Keratinocyte (primary cell): ENCODE results near the gene LTB4R2. TPM values are rescaled to one million over a fixed set of nuclear protein-coding genes. Genes with fewer than 3 reads are reported as not detected.

ENCODE experiments used
- DNase-seq: peaks from one replicate; pipeline ENCODE4 v3.0.0-alpha.2; 2011; ENCODE audit warnings: low read depth, missing footprints, low spot score
- FAIRE-seq: peaks from 2 replicates; lab custom pipeline; 2011; peaks lifted over from hg19 to GRCh38; lab: Jason Lieb, UNC
- H2AFZ ChIP-seq: 2 replicates; pipeline ENCODE4 v1.6.0; 2012; ENCODE audit warnings: low read length, control low read depth, inconsistent platforms; ENCODE audit not compliant: control insufficient read depth
- H3K27ac ChIP-seq: 2 replicates; pipeline ENCODE4 v1.5.1; 2011; ENCODE audit warnings: low read length; ENCODE audit not compliant: control insufficient read depth, insufficient read depth
- H3K27me3 ChIP-seq: 3 replicates; pipeline ENCODE4 v1.6.0; 2011; ENCODE audit warnings: low read length; ENCODE audit not compliant: control insufficient read depth, insufficient read depth; ENCODE audit errors: extremely low read depth
- H3K36me3 ChIP-seq, 2 experiments: 2 replicates in 1 of 2; 3 replicates in 1 of 2; pipeline ENCODE4 v1.5.1; 2011; ENCODE audit warnings: low read length in 2 of 2, mild to moderate bottlenecking in 1 of 2; ENCODE audit not compliant: control insufficient read depth in 2 of 2, insufficient read depth in 2 of 2; ENCODE audit errors: extremely low read depth in 1 of 2
- H3K4me1 ChIP-seq: 3 replicates; pipeline ENCODE4 v1.5.1; 2011; ENCODE audit warnings: low read length; ENCODE audit not compliant: control insufficient read depth, insufficient read depth; ENCODE audit errors: extremely low read depth
- H3K4me2 ChIP-seq: 3 replicates; pipeline ENCODE4 v1.6.0; 2011; ENCODE audit warnings: low read depth, low read length; ENCODE audit not compliant: control insufficient read depth, insufficient read depth; ENCODE audit errors: extremely low read depth
- H3K4me3 ChIP-seq, 3 experiments: fragments of 200-600 bp in 1 of 3; sonication (generic) in 1 of 3; 2 replicates in 2 of 3; 3 replicates in 1 of 3; pipeline ENCODE4 v1.5.1; 2011 to 2016; ENCODE audit warnings: low read length in 3 of 3, mild to moderate bottlenecking in 3 of 3, control low read depth in 2 of 3, inconsistent platforms in 1 of 3, low read depth in 1 of 3, mixed read lengths in 1 of 3, mixed run types in 1 of 3, moderate library complexity in 1 of 3; ENCODE audit not compliant: control insufficient read depth in 2 of 3, insufficient read depth in 2 of 3; ENCODE audit errors: extremely low read depth in 1 of 3
- H3K79me2 ChIP-seq: 2 replicates; pipeline ENCODE4 v1.6.0; 2012; ENCODE audit warnings: low read length; ENCODE audit not compliant: control insufficient read depth, insufficient read depth
- H3K9ac ChIP-seq: 3 replicates; pipeline ENCODE4 v1.6.0; 2011; ENCODE audit warnings: low read length; ENCODE audit not compliant: control insufficient read depth, insufficient read depth; ENCODE audit errors: extremely low read depth
- H3K9me1 ChIP-seq: 3 replicates; pipeline ENCODE4 v1.6.0; 2011; ENCODE audit warnings: low read length; ENCODE audit not compliant: control insufficient read depth, insufficient read depth; ENCODE audit errors: extremely low read depth
- H3K9me3 ChIP-seq: 2 replicates; pipeline ENCODE4 v1.5.1; 2012; ENCODE audit warnings: low read depth, low read length; ENCODE audit not compliant: control insufficient read depth
- H4K20me1 ChIP-seq: 3 replicates; pipeline ENCODE4 v1.6.0; 2011; ENCODE audit warnings: low read length; ENCODE audit not compliant: control insufficient read depth, insufficient read depth; ENCODE audit errors: extremely low read depth
- CTCF ChIP-seq, 3 experiments: IDR thresholded peaks in 1 of 3; conservative IDR thresholded peaks in 1 of 3; optimal IDR thresholded peaks in 1 of 3; 2 replicates in 2 of 3; 3 replicates in 1 of 3; pipeline versions ENCODE3 to v1.5.1; 2011; ENCODE audit warnings: low read length in 3 of 3, mild to moderate bottlenecking in 3 of 3, moderate library complexity in 2 of 3, control low read depth in 1 of 3, inconsistent platforms in 1 of 3; ENCODE audit not compliant: insufficient read depth in 2 of 3; ENCODE audit errors: extremely low read depth in 1 of 3
- EZH2 ChIP-seq: IDR thresholded peaks from one replicate; pipeline ENCODE4 v1.6.1; 2012; ENCODE audit warnings: inconsistent platforms, mild to moderate bottlenecking, low read length, moderate library complexity
- dilution Hi-C: fragments of 300-500 bp; cut with MboI; formaldehyde crosslinking; loops from one replicate; pipeline ENCODE4 v1.7.0; 2020; ENCODE audit warnings: low sequenced_read_pairs; ENCODE audit not compliant: extremely low pct_ligation_motif_present
- polyA plus RNA-seq, 5 experiments: library from polyadenylated mRNA; depleted of rRNA in 3 of 5; stranded (reverse) in 3 of 5; stranded (forward) in 1 of 5; unstranded in 1 of 5; fragments of >200 nt; gene quantifications; 1 replicate in 1 of 5; 2 replicates in 3 of 5; 3 replicates in 1 of 5; pipeline versions ENCODE4 v1.2.1 to v1.2.3, GENCODE V29; 2011 to 2012; ENCODE audit warnings: missing spikeins in 2 of 5, low read depth in 1 of 5, low replicate concordance in 1 of 5

Gene LTB4R2
- polyA plus RNA-seq, 1 donor (not counting 4 experiments of a cell fraction or from before 2014, with no cell fraction given): 7.9 TPM

- no peak for FAIRE-seq
- dilution Hi-C loops: no loop called here
Observed at GRCh38 chr14:24343795-24344660, 34.1 kb downstream of the LTB4R2 start.

GRCh38 chr14:24347134-24347533, 37.2 kb downstream of the LTB4R2 start:
- no peak overlapping the region for H2AFZ ChIP-seq
- TF ChIP-seq CTCF (optimal IDR thresholded peaks at IDR 0.05 in 1 of 3, IDR thresholded peaks at IDR 0.05 in 1 of 3, conservative IDR thresholded peaks at IDR 0.05 in 1 of 3; ENCODE audit: extremely low read depth in 1 of 3, insufficient read depth in 2 of 3, low read length in 3 of 3) (no peak), EZH2 (no peak)
- H3K9ac ChIP-seq: no peak overlapping the region
- no peaks in the 10 kb centered on the region for H4K20me1 ChIP-seq
- no peak for DNase-seq
- H3K79me2 ChIP-seq: no peaks in the 10 kb centered on the region
- H3K9me1 ChIP-seq: no peaks in the 10 kb centered on the region
- H3K27me3 ChIP-seq: no peaks in the 10 kb centered on the region
- FAIRE-seq: no peak
- no peak overlapping the region for H3K27ac ChIP-seq
- H3K4me3 ChIP-seq: no peak overlapping the region
- no peaks in the 10 kb centered on the region for H3K9me3 ChIP-seq
- H3K4me1 ChIP-seq: no peaks in the 10 kb centered on the region
- dilution Hi-C loops: no loop called here
- H3K36me3 ChIP-seq: no peaks in the 10 kb centered on the region
- H3K4me2 ChIP-seq: no peak overlapping the region

More at GRCh38 chr14:24343795-24344660, 34.1 kb downstream of the LTB4R2 start:
- H3K9me1 ChIP-seq: no peaks in the 10 kb centered on the region
- no peak overlapping the region for H2AFZ ChIP-seq
- H3K9me3 ChIP-seq: no peaks in the 10 kb centered on the region
- H3K4me3 ChIP-seq: no peak overlapping the region
- no peak overlapping the region for H3K4me2 ChIP-seq
- peaks cover 3% of the 10 kb centered on the region for H3K4me1 ChIP-seq
- H3K9ac ChIP-seq: no peak overlapping the region
- peaks cover under 1% of the 10 kb centered on the region for H3K27me3 ChIP-seq
- no peak for DNase-seq
- no peaks in the 10 kb centered on the region for H4K20me1 ChIP-seq
- H3K79me2 ChIP-seq: no peaks in the 10 kb centered on the region
- TF ChIP-seq EZH2: no peak
- TF ChIP-seq CTCF (optimal IDR thresholded peaks at IDR 0.05 in 1 of 3, IDR thresholded peaks at IDR 0.05 in 1 of 3, conservative IDR thresholded peaks at IDR 0.05 in 1 of 3; ENCODE audit: extremely low read depth in 1 of 3, insufficient read depth in 2 of 3, low read length in 3 of 3): no peak
- no peak overlapping the region for H3K27ac ChIP-seq
- no peaks in the 10 kb centered on the region for H3K36me3 ChIP-seq
